HG02938 (cell line): ENCODE data around the gene CKAP5.
"Not testable (repeated sequence)": the region's sequence is repeated elsewhere in the genome, so short reads cannot be mapped to it uniquely, and the experiment has no call there.

ENCODE experiments used
- ATAC-seq: cut with Tn5 transposase; IDR thresholded peaks from one replicate; pipeline ENCODE4 v1.9.1; 2021; ENCODE audit warnings: mild to moderate bottlenecking, moderate library complexity; ENCODE audit not compliant: unreplicated experiment

CKAP5 gene

GRCh38 chr11:46855863-46856262, 9.8 kb upstream of the CKAP5 start:
- ATAC-seq = no peak

- no peak for ATAC-seq
Observed at GRCh38 chr11:46855167-46855566, 9.1 kb upstream of the CKAP5 start.

DNA sequence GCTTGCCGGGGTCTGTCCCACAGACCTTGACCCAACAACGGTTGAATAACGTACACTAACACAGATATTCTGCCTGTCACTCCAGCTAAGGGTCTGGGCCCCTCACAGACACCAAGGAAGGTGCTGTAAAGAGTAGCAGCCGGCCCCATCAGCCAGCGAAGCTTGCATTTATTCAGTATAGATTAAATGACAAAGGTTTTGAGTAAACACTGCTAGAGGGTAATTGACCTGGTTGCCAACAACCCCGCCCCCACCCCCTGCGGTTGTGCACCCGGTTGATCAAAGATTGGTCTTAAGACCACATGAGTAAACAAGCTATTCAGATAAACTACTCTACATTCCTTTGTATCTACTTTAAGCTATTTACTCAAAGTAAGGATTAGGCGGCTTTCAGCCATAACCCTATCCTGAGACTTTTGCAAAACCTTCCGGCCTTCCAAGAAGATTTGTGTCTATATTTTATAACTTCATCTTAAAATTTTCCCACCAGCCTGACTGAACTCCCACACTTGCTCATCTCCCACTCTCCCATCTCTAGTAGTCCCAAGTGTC, 4.8 kb upstream of the CKAP5 start:
- no peak for ATAC-seq

GRCh38 chr11:46849631-46850030, 3.6 kb upstream of the CKAP5 start:
- ATAC-seq = no peak

DNA sequence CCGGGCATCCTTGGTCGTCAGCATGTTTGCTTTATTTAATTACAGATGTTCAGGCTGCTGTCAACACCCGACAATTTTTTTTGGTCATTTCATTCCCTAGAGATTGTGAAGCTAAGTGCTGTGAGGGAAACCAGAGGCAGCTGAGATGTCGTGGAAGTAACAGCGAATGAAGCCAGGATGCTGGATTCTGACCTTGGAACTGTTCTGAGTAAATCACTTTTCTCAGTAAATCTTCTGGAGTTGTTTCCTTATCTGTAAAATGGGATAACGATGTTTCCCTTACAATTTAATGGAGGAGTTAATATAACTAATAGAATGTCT, 390 bp upstream of the CKAP5 start:
- peak; percentile 4 for ATAC-seq

DNA sequence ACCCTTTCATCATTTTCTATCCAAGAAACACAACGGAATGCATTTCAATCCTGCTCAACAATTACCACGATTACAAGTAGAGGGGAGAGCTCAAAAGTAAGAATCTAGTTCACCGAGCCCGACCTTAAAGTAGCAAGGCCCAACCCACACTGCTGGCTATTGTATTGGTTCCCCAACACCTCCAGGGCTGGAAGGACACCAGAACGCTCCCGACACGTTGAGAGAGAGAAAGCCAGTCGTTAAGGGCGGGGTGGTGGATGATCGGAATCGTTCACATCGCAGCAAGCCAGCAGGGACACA, 690 bp downstream of the CKAP5 start:
- ATAC-seq = no peak

GRCh38 chr11:46840116-46840515, 6.0 kb downstream of the CKAP5 start:
- no peak for ATAC-seq

DNA sequence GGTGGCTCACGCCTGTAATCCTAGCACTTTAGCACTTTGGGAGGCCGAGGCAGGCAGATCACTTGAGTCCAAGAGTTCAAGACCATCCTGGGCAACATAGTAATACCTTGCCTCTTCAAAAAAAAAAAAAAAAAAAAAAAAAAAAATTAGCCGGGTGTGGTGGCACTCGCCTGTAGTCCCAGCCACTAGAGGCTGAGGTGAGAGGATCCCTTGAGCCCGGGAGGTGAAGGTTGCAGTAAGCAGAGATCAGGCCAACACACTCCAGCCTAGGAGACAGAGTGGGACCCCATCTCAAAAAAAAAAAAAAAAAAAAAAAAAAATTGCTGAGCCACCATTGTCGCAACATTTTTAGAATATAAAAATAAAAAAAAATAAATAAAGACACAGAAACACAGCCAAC, 7.6 kb downstream of the CKAP5 start:
- ATAC-seq = no peak

DNA sequence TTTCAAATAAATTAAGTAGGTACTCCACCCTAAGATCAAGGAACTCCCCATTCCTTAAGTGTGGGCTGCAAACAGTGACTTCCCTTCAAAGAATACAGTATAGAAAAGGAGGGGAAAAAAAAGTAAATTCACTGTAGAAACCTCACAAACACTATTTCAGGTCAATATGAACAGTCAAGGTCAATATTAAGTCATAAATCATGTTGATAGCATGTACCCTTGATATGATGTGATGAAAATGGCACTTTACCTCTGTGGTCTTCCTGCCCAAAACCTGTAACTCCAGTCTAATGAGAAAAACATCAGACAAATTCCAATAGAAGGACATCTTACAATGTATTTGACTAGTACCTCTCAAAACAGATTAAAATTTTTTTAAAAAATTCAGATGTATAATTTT, 8.2 kb downstream of the CKAP5 start:
- ATAC-seq = no peak

GRCh38 chr11:46836870-46837269, 9.2 kb downstream of the CKAP5 start:
- ATAC-seq = no peak

- no peak for ATAC-seq
Observed at GRCh38 chr11:46836431-46836830, 9.6 kb downstream of the CKAP5 start.

GRCh38 chr11:46835897-46836296, 10.2 kb downstream of the CKAP5 start:
- ATAC-seq = no peak

DNA sequence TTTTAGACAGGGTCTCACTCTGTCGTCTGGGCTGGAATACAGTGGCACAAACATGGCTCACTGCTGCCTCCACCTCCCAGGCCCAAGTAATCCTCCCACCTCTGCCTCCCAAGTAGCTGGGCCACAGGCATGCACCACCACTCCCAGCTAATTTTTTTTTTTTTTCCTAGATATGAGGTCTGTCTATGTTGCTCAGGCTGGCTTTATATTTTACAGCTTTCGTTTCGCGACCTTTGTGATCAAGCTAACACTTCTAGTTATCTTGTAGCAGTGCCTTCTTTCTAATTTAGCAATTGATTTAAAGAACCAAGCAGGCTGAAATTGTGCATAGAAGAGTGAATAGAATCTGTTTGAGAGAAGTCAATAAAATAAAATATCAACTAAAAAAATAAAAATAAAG, 11.3 kb downstream of the CKAP5 start:
- ATAC-seq = no peak

- ATAC-seq = no peak
Observed at GRCh38 chr11:46832511-46833214, 13.4 kb downstream of the CKAP5 start.

GRCh38 chr11:46827995-46828394, 18.1 kb downstream of the CKAP5 start:
- ATAC-seq = no peak

DNA sequence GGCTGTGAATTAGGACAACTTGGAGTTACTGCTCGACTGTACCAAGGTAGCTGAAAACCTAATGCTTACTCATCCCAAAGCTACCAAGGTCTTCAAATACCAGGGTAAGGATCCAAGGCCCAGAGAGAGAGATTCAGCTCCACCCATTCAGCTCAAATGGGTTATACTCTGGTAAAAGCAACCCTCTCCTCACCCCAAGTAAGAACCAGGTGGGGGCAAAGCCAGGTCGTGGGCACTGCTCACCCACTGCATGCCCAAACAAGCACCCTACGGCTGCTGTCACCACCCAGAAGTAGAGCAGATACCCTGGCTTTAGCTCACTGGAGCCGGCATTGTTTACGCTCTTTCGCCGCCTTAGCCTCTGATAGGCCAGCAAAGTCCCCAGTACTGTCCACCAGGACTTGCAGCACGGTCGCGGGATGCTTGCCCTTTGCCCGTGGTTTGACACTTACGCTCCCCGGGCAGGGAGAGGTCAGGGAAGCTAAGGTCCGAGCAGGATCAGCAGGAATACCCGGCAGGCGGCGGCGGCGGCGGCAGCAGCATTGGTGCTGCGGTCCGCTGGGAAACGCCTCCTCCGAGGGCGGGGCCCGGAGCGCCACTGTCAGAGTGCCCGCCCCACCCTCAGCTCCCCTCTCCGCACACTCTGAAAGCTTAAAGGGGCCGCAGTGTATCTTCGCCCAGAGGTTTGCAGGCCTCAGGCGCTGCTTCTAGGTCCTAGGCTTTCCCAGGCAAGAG, 19.6 kb downstream of the CKAP5 start:
- ATAC-seq = peak; percentile 93

DNA sequence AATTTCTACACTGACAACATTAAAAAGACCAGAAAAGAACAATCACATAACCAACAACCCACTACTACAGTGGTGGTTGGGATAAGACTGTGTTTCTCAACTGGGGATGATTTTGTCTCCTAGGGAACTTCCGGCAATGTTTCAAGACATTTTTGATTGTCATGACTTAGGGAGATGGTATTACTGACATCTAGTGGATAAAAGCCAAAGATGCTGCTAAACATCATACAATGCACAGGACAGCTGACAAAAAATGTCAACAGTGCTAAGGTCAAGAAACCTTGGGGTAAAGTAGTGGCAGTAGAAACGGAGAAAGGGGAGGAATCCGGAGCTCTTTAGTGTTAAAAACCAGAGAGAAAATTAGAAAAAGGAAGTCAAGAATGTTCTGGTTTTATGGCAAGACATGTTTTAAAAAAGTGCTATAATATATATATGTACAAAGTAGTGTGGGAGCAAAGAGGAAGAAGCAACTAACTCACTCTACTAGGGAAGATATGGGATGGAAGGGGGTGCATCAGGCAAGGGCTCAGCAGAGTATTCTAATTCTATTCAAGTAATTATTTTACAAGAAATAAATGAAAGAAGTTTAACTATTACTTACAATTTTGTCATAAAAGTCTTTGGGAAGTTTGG, 37.2 kb downstream of the CKAP5 start:
- no peak for ATAC-seq

GRCh38 chr11:46801694-46802470, 44.2 kb downstream of the CKAP5 start:
- no peak for ATAC-seq

- no peak for ATAC-seq
Observed at GRCh38 chr11:46800177-46800576, 45.9 kb downstream of the CKAP5 start.

DNA sequence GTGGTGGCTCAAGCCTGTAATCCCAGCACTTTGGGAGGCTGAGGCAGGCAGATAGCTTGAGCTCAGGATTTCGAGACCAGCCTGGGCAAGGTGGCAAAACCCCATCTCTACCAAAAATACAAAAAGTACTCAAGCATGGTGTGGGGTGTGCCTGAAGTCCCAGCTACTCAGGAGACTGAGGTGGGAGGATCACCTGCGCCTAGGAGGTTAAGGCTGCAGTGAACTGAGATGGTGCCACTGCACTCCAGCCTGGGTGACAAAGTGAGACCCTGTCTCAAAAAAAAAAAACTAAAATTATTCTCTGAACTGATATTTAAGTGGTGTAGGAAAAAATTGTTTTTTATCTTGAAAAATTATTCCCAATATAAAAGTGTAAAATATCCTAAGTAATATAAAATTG, 46.4 kb downstream of the CKAP5 start:
- not testable (repeated sequence) for ATAC-seq

- ATAC-seq = no peak
Observed at GRCh38 chr11:46778416-46778815, 67.7 kb downstream of the CKAP5 start.
